DMS53 treated with DMSO at 0.1 percent for 48 hours (cell line): ENCODE measurements around the gene GNB3.

Experiments used
- DNase-seq: peaks from one replicate; lab custom pipeline; 2025; ENCODE audit not compliant: unreplicated experiment; lab: John Stamatoyannopoulos, UW

The GNB3 gene

GRCh38 chr12:6823182-6824084 is 17.3 kb upstream of the GNB3 start:
- no peak for DNase-seq

GRCh38 chr12:6824085-6824775 is 16.5 kb upstream of the GNB3 start:
- no peak for DNase-seq

- no peak for DNase-seq
These were observed 15.8 kb upstream of the GNB3 start for GRCh38 chr12:6824901-6825381.

GRCh38 chr12:6825398-6826124 is 15.2 kb upstream of the GNB3 start:
- peak; percentile 95 for DNase-seq

GRCh38 chr12:6826125-6826733 is 14.5 kb upstream of the GNB3 start:
- no peak for DNase-seq

- no peak for DNase-seq
These were observed 13.8 kb upstream of the GNB3 start for GRCh38 chr12:6826734-6827436.

GRCh38 chr12:6827437-6827911 is 13.3 kb upstream of the GNB3 start:
- DNase-seq, result peak; percentile 78

- DNase-seq, result peak; percentile 60
These were observed 12.5 kb upstream of the GNB3 start, which contains the start of gene P3H3 for GRCh38 chr12:6827982-6828780. TSS of gene P3H3 (plus strand) at chr12:6828407. CDS start at chr12:6828441, 34 bp downstream.

GRCh38 chr12:6828781-6829535 is 11.8 kb upstream of the GNB3 start:
- DNase-seq, result no peak

- no peak for DNase-seq
These were observed 11.0 kb upstream of the GNB3 start for GRCh38 chr12:6829536-6830220.

- DNase-seq, result no peak
These were observed 10.3 kb upstream of the GNB3 start for GRCh38 chr12:6830286-6830890.

- no peak for DNase-seq
These were observed 9.7 kb upstream of the GNB3 start for GRCh38 chr12:6830999-6831398.

GRCh38 chr12:6831450-6831995 is 9.2 kb upstream of the GNB3 start:
- no peak for DNase-seq

GRCh38 chr12:6832125-6832524 is 8.6 kb upstream of the GNB3 start:
- DNase-seq, result no peak

- no peak for DNase-seq
These were observed 7.4 kb upstream of the GNB3 start for GRCh38 chr12:6833189-6833890.

GRCh38 chr12:6834254-6834653 is 6.5 kb upstream of the GNB3 start:
- DNase-seq, result no peak

- no peak for DNase-seq
These were observed 5.9 kb upstream of the GNB3 start for GRCh38 chr12:6834873-6835272.
